ELF-1 (cell line): ENCODE measurements around the gene NELFE.
A peak's percentile ranks its signal among the peaks of the same experiment; 100 is the strongest.

Source experiments
- DNase-seq: peaks from one replicate; pipeline ENCODE4 v3.0.0-alpha.2; 2016; ENCODE audit warnings: low read depth, low spot score

Gene NELFE

GRCh38 chr6:31972709-31973350, 14.1 kb upstream of the NELFE start:
- DNase-seq: no peak

- DNase-seq: peak; percentile 99
These were observed 13.4 kb upstream of the NELFE start, which contains the start of gene DXO for GRCh38 chr6:31971993-31972708. Gene DXO, minus strand, starts transcription at chr6:31972138. Its CDS starts 463 bp downstream, at chr6:31971675.

GRCh38 chr6:31971279-31971992, 12.7 kb upstream of the NELFE start:
- DNase-seq: no peak

- DNase-seq: no peak
These were observed 12.0 kb upstream of the NELFE start for GRCh38 chr6:31970604-31971271.

- DNase-seq: no peak
These were observed 11.2 kb upstream of the NELFE start for GRCh38 chr6:31969712-31970603.

- DNase-seq: no peak
These were observed 10.3 kb upstream of the NELFE start for GRCh38 chr6:31968791-31969711.

- no peak for DNase-seq
These were observed 9.6 kb upstream of the NELFE start for GRCh38 chr6:31968326-31968725.

GRCh38 chr6:31967926-31968320, 9.2 kb upstream of the NELFE start:
- no peak for DNase-seq

GRCh38 chr6:31966997-31967925, 8.5 kb upstream of the NELFE start:
- no peak for DNase-seq

- no peak for DNase-seq
These were observed 7.7 kb upstream of the NELFE start for GRCh38 chr6:31966506-31966905.

- no peak for DNase-seq
These were observed 6.9 kb upstream of the NELFE start for GRCh38 chr6:31965700-31966099.

- DNase-seq: no peak
These were observed 5.2 kb upstream of the NELFE start for GRCh38 chr6:31963921-31964320.

GRCh38 chr6:31961616-31962015, 2.8 kb upstream of the NELFE start:
- no peak for DNase-seq

GRCh38 chr6:31958412-31958740, 395 bp downstream of the NELFE start:
- DNase-seq: no peak

GRCh38 chr6:31956796-31957195, 2.0 kb downstream of the NELFE start:
- no peak for DNase-seq

GRCh38 chr6:31954511-31954910, 4.3 kb downstream of the NELFE start:
- no peak for DNase-seq

- DNase-seq: no peak
These were observed 5.9 kb downstream of the NELFE start for GRCh38 chr6:31952890-31953289.

GRCh38 chr6:31952140-31952805, 6.5 kb downstream of the NELFE start:
- peak; percentile 71 for DNase-seq
